Urothelium cell line (cell line): ENCODE data around the gene TAC3.
"Not testable (repeated sequence)": the region's sequence is repeated elsewhere in the genome, so short reads cannot be mapped to it uniquely, and the experiment has no call there.

Experiments
- DNase-seq: peaks from one replicate; pipeline ENCODE4 v3.0.0; 2011; ENCODE audit warnings: low spot score, mixed read lengths
- FAIRE-seq: peaks from 2 replicates; lab custom pipeline; 2011; peaks lifted over from hg19 to GRCh38; lab: Jason Lieb, UNC

Gene TAC3

GRCh38 chr12:56987551-56988053 is 28.7 kb downstream of the TAC3 start:
- DNase-seq (peak; percentile 81), FAIRE-seq (no peak)

GRCh38 chr12:56987011-56987410 is 29.3 kb downstream of the TAC3 start:
- FAIRE-seq (no peak), DNase-seq (no peak)

GRCh38 chr12:56985714-56986113 is 30.6 kb downstream of the TAC3 start:
- peak; percentile 42 for FAIRE-seq

DNA sequence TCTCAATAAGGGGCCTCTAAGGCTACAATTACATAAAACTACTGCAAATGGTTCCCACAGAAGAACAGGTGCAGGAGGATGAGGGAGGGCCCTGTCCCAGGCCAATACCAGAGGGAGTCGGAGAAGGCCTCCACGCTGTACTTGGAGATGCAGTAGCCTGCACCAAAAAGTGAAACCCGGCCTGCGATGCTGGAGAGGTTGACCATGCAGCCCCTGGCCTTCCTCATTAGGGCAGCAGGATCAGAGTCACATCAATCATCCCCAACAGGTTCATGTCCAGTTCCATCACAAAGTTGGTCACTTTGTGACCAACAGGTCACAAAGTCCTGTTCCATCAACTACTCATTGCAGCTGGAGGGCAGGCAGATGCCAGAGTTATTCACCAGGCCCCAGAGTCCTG is 32.9 kb downstream of the TAC3 start:
- no peak for FAIRE-seq
- no peak for DNase-seq

More at GRCh38 chr12:56985714-56986113, 30.6 kb downstream of the TAC3 start:
- DNase-seq: peak; percentile 79

GRCh38 chr12:56982578-56983236 is 33.6 kb downstream of the TAC3 start:
- DNase-seq, FAIRE-seq: not testable (repeated sequence)

DNA sequence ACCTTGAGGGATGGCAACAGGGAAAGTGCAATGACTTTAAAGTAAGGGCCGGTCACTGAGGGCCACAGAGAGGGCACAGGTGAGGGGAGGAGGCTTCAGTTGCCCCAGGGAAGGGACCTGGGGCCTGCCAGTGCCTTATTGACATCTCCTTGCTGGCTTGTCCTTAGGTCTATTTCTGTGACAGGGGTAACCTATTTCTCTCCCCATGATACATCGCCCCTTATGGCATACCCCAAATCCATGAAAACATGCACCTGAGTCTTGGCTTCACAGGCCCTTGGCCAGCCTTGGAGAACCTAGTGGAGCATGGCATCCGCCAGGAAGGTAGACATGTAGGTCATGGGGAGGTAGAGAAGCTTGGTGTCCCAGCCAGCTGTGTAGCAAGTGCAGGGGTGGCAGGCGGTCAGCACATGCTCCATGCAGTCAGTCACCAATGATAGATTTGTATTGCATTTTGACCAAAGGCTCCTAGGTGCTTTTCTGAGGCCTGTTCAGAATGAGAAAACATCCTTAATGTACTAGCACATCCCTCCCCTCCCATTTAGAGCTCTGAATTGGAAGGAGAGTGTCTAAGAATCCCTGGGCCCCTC is 35.3 kb downstream of the TAC3 start:
- no peak for DNase-seq
- FAIRE-seq: no peak

GRCh38 chr12:56980268-56980667 is 36.1 kb downstream of the TAC3 start:
- FAIRE-seq (no peak), DNase-seq (no peak)

GRCh38 chr12:56979628-56980027 is 36.7 kb downstream of the TAC3 start:
- DNase-seq (no peak), FAIRE-seq (no peak)

- no peak for DNase-seq
- no peak for FAIRE-seq
Observed at GRCh38 chr12:56978397-56979138, 37.8 kb downstream of the TAC3 start.

GRCh38 chr12:56977361-56977760 is 39.0 kb downstream of the TAC3 start:
- FAIRE-seq, DNase-seq: not testable (repeated sequence)

GRCh38 chr12:56974224-56974623 is 42.1 kb downstream of the TAC3 start:
- not testable (repeated sequence) for FAIRE-seq, DNase-seq

DNA sequence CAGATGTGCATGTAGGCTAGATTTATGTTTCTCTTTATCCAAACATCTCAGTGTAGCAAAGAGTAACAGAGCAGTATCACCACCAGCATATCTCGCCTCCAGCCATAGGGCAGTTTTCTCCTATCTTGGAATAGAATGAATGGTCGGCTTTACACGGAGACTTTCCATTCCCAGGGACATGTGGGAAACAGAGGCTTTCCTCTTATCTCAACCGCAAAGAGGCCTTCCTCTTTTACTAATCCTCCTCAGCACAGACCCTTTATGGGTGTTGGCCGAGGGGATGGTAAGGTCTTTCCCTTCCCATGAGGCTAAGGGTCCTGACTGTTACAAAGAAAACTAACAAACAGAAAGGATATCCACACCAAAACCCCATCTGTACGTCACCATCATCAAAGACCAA is 47.4 kb downstream of the TAC3 start:
- not testable (repeated sequence) for FAIRE-seq, DNase-seq

DNA sequence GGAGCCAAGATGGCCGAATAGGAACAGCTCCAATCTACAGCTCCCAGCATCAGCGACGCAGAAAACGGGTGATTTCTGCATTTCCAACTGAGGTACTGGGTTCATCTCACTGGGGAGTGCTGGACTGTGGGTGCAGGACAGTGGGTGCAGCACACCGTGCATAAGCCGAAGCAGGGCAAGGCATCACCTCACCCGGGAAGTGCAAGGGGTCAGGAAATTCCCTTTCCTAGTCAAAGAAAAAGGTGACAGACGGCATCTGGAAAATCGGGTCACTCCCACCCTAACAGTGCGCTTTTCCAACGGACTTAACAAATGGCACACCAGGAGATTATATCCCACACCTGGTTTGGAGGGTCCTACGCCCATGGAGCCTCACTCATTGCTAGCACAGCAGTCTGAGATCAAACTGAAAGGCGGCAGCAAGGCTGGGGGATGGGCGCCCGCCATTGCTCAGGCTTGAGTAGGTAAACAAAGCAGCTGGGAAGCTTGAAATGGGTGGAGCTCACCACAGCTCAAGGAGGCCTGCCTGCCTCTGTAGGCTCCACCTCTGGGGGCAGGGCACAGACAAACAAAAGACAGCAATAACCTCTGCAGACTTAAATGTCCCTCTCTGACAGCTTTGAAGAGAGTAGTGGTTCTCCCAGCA is 50.2 kb downstream of the TAC3 start:
- DNase-seq, FAIRE-seq: not testable (repeated sequence)

DNA sequence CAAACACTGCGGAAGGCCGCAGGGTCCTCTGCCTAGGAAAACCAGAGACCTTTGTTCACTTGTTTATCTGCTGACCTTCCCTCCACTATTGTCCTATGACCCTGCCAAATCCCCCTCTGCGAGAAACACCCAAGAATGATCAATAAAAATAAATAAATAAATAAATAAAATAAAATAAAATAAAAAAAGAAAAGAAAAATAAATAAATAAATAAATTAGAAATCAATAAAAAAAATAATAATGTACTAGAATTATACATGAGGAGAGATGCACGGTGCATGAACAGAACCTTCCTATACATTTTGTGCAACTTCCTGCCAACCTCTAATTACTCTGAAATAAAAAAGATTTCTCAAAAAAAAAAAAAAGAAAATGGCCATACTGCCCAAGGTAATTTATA is 51.2 kb downstream of the TAC3 start:
- not testable (repeated sequence) for FAIRE-seq, DNase-seq

DNA sequence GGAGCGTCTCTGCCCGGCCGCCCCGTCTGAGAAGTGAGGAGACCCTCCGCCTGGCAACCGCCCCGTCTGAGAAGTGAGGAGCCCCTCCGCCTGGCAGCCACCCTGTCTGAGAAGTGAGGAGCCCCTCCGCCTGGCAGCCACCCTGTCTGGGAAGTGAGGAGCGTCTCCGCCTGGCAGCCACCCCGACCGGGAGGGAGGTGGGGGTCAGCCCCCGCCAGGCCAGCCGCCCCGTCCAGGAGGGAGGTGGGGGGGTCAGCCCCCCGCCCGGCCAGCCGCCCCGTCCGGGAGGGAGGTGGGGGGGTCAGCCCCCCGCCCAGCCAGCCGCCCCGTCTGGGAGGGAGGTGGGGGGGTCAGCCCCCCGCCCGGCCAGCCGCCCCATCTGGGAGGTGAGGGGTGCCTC is 52.8 kb downstream of the TAC3 start:
- not testable (repeated sequence) for DNase-seq, FAIRE-seq

GRCh38 chr12:56962247-56962646 is 54.1 kb downstream of the TAC3 start:
- FAIRE-seq, DNase-seq: not testable (repeated sequence)
